Upper lobe of left lung (tissue), 4 donors: Measurements from ENCODE around the gene DPH2.

Experiments
- EP300 ChIP-seq, 4 donors: sonication (generic); formaldehyde crosslinking; IDR thresholded peaks; one replicate each; pipeline ENCODE4 v1.5.1; 2017; ENCODE audit warnings: antibody characterized with exemption in 4 of 4, control low read depth in 2 of 4
- POLR2A ChIP-seq, 4 donors: fragments of 450-650 bp; IDR thresholded peaks; one replicate each; pipeline ENCODE4 v1.5.1; 2016 to 2017; ENCODE audit warnings: antibody characterized with exemption in 4 of 4, mild to moderate bottlenecking in 2 of 4
- TF ChIP-seq, protein P1 (sequence below), 6 experiments: fragments of 450-650 bp in 4 of 6; fragments of 200-600 bp in 2 of 6; sonication (generic) in 2 of 6; IDR thresholded peaks; one replicate each; pipeline ENCODE4 v1.5.1; 2016 to 2019; ENCODE audit warnings: antibody characterized with exemption in 6 of 6

DNA sequence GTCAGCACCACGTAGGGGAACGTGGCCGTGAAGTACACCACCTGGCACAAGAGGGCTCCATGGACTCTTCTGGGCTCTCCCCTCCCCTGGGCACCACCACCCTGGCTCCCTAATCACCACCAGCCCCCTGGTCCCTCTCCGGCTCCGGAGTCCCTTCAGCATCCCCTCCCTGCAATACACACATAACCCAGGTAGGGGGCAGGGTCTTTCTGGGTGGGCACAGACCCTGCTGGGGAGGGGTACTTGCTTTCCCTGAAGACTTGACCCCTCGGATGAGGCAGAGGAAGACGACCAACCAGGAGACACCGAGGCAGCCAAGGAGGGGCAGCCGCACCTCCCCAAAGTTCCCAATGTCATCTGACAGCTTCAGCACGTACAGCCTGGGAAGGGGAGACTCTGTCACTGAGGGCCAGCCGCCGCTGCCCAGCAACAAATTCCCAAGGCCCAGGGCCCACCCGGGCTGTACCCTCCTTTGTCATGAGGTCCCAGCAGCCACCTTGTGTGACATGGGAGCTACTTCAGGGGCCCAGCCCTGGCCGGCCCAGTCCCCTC is 32.9 kb downstream of the DPH2 start:
- TF ChIP-seq, protein P1, sequence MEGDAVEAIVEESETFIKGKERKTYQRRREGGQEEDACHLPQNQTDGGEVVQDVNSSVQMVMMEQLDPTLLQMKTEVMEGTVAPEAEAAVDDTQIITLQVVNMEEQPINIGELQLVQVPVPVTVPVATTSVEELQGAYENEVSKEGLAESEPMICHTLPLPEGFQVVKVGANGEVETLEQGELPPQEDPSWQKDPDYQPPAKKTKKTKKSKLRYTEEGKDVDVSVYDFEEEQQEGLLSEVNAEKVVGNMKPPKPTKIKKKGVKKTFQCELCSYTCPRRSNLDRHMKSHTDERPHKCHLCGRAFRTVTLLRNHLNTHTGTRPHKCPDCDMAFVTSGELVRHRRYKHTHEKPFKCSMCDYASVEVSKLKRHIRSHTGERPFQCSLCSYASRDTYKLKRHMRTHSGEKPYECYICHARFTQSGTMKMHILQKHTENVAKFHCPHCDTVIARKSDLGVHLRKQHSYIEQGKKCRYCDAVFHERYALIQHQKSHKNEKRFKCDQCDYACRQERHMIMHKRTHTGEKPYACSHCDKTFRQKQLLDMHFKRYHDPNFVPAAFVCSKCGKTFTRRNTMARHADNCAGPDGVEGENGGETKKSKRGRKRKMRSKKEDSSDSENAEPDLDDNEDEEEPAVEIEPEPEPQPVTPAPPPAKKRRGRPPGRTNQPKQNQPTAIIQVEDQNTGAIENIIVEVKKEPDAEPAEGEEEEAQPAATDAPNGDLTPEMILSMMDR (IDR thresholded peaks at IDR 0.05): no peak
- TF ChIP-seq EP300 (IDR thresholded peaks at IDR 0.05): no peak
- no peak for TF ChIP-seq POLR2A (IDR thresholded peaks at IDR 0.05)
